GM13977 (cell line): ENCODE results near the gene ITGA11.

ENCODE experiments used
- DNase-seq: peaks from one replicate; pipeline ENCODE4 v3.0.0; 2012; ENCODE audit warnings: low spot score
- in situ Hi-C: fragments of 300-500 bp; cut with MboI; formaldehyde crosslinking; loops from one replicate; pipeline ENCODE4 v1.12.0; 2022; ENCODE audit warnings: low sequenced_read_pairs, low pct_unique_long_range_greater_than_20kb, mixed read lengths, inconsistent platforms; ENCODE audit not compliant: unreplicated experiment
- TF ChIP-seq, protein P1 (sequence below): IDR thresholded peaks from 2 replicates; pipeline ENCODE4 v1.5.1; 2012; ENCODE audit warnings: mild to moderate bottlenecking, control low read depth; ENCODE audit not compliant: insufficient read depth; ENCODE audit errors: extremely low read depth, missing control alignments

The ITGA11 gene

DNA sequence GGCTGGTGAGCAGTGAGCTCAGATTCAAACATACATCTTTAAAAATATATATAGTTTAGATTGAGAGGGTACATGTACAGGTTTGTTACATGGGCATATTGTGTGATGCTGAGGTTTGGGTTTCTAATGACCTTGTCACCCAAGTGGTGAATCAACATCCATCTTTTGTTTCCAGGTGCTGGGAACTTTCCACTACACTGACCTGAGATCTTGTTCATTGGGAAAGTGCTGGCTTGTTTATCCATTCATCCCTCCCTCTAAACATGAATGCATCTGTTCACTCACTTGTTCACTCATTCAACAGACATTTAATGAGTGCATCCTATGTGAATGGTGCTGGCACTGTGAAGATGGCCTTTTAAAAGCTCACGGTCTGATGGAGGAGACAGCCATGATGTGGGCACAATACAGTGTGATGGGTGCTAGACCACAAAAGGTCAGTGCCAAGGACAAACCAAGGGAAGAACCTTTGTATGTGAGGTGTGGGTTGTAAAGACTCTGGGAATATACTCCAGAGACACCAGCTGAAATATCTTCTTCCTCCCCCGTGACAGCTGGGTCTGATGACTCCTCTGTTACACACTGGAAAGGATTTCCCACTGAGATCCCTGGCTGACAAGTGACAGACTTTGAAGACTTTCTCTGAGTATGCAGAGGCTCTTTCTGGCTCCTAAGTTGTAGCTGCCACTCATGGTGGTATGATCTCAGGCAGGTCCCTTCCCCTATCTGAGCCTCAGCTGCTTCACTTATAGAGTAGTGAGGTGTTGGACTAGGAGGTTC is 16.2 kb upstream of the ITGA11 start:
- TF ChIP-seq, protein P1, sequence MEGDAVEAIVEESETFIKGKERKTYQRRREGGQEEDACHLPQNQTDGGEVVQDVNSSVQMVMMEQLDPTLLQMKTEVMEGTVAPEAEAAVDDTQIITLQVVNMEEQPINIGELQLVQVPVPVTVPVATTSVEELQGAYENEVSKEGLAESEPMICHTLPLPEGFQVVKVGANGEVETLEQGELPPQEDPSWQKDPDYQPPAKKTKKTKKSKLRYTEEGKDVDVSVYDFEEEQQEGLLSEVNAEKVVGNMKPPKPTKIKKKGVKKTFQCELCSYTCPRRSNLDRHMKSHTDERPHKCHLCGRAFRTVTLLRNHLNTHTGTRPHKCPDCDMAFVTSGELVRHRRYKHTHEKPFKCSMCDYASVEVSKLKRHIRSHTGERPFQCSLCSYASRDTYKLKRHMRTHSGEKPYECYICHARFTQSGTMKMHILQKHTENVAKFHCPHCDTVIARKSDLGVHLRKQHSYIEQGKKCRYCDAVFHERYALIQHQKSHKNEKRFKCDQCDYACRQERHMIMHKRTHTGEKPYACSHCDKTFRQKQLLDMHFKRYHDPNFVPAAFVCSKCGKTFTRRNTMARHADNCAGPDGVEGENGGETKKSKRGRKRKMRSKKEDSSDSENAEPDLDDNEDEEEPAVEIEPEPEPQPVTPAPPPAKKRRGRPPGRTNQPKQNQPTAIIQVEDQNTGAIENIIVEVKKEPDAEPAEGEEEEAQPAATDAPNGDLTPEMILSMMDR, result no peak
- in situ Hi-C loops, result no loop called here
- DNase-seq, result no peak

DNA sequence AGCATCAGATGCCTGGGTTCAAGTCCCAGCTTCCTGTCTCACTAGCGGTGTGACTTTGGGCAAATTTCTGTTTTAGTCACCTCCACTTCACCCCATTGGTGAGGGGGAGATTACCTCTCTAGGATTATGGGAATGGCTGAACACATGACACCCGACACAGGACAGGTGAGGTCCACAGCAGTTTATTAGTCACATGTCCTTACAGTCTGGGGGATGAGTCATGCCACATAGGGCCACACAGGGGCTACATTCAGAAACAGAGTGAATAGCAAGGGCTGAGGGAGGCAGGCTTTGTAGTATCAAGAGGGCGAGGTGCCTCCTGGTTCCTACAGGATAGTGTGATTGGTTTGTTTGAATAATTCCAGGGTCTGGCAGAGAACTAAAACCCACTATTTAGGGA is 15.2 kb upstream of the ITGA11 start:
- no peak for DNase-seq
- TF ChIP-seq, protein P1, result no peak
- in situ Hi-C loops, result no loop called here

DNA sequence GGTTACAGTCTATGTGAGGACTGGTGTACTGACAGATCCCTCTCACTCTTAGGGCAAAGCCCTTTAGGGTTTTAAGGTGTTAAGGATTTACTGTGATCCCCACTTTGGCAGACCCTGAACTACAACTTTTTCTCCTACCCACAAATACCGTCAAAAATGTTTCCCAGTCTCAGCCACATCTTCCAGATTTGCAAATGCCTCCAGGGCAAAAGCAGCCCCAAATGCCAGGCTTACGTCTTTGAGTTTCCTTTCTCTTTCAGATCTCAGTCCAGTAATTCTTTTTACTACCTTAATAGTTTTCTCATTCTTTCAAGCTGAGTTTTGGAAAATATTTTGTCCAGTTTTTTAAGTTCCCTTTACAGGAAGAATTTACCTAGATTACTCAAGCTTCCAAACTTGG is 13.4 kb upstream of the ITGA11 start:
- DNase-seq, result no peak
- in situ Hi-C loops, result no loop called here
- TF ChIP-seq, protein P1, result no peak

DNA sequence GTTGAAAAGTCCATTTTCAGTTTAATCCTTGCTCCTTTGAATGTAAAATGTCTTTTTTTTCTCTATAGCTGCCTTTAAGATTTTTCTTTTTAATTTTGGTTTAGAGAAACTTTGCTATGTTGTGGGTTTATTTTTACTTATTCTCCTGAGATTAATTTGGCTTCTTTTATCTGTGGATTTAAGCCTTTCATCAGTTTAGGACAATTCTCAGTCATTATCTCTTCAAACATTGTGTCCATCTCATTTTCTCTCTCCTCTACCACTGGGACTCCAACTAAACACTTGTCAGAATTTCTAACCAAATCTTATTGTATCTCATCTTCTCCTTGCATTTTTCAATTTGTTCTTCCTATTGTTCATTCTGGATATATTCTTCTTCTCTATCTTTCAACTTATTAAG is 12.4 kb upstream of the ITGA11 start:
- TF ChIP-seq, protein P1, result no peak
- no peak for DNase-seq
- in situ Hi-C loops, result no loop called here

DNA sequence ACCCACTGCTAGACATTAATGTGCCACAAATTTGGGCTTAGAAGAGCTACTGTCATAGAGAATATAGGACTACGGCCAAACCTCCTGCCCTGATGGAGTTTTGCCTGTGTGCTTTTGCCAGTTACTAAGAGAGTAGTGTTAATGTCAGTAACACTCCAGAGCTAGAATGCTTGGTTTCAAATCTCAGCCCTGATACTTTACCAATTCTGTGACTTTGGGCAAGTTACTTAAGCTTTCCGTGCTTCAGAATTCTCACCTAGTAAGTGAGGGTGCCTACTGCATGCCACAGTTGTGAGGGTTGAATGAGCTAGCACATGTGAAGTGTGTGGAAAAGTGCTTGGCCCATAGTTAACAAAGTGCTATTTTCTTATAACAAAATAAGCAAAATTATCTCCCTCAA is 10.9 kb upstream of the ITGA11 start:
- TF ChIP-seq, protein P1, result no peak

DNA sequence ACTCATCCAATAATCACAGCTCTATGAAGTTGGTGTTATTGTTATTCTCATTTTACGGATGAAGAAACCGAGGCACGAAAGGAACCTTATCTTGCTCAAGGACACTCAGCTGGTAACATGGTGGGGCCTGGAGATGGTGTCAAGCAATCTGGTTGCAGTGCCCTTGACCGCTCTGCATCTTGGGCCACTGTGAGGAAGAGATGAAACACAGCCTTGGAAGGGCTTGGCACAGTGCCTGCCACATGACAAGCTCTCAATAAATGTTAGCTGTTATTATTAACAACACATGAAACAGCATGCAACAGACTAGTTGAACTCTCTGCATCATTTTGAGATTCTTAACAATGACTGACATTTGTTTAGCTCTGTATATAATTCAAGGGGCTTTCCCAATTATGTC is 10.1 kb upstream of the ITGA11 start:
- in situ Hi-C loops, result no loop called here
- TF ChIP-seq, protein P1, result no peak
- DNase-seq, result no peak

More for the DNA sequence above, 10.9 kb upstream of the ITGA11 start:
- DNase-seq, result no peak
- in situ Hi-C loops, result no loop called here
